SH-SY5Y (cell line): ENCODE data around the gene LMCD1.

ENCODE experiments used
- GATA2 ChIP-seq: IDR thresholded peaks from 2 replicates; pipeline ENCODE4 v1.6.1; 2011; ENCODE audit warnings: mild to moderate bottlenecking, low read depth, low read length
- GATA3 ChIP-seq: IDR thresholded peaks from 2 replicates; pipeline ENCODE4 v1.6.1; 2011; ENCODE audit warnings: low read depth, mild to moderate bottlenecking, low read length, moderate library complexity

GRCh38 chr3:8529738-8530525 is 28.3 kb downstream of the LMCD1 start:
- TF ChIP-seq GATA2: no peak
- TF ChIP-seq GATA3: no peak
